WERI-Rb-1 (cell line): Measurements from ENCODE around the gene KIF21A.

ENCODE experiments used
- DNase-seq: peaks from one replicate; pipeline ENCODE4 v3.0.0-alpha.2; 2020
- H3K27ac ChIP-seq: fragments of 250-450 bp; sonication (Bioruptor Pico); 2 replicates; pipeline ENCODE4 v1.5.1; 2020; ENCODE audit warnings: mild to moderate bottlenecking, moderate library complexity
- H3K27me3 ChIP-seq: fragments of 250-450 bp; sonication (Bioruptor Pico); 2 replicates; pipeline ENCODE4 v1.5.1; 2021; ENCODE audit warnings: mild to moderate bottlenecking, low read depth, moderate library complexity; ENCODE audit not compliant: insufficient read depth, severe bottlenecking
- H3K36me3 ChIP-seq: fragments of 250-450 bp; sonication (Bioruptor Pico); 2 replicates; pipeline ENCODE4 v1.5.1; 2020; ENCODE audit warnings: mild to moderate bottlenecking, moderate library complexity
- H3K4me3 ChIP-seq: 2 replicates; pipeline ENCODE4 v1.5.1; 2011; ENCODE audit warnings: low read depth, mild to moderate bottlenecking, control low read depth, low read length
- H3K9me3 ChIP-seq: fragments of 250-450 bp; sonication (Bioruptor Pico); 2 replicates; pipeline ENCODE4 v1.5.1; 2021; ENCODE audit warnings: mild to moderate bottlenecking, moderate library complexity; ENCODE audit not compliant: severe bottlenecking
- CTCF ChIP-seq: IDR thresholded peaks from 2 replicates; pipeline ENCODE4 v1.5.1; 2011; ENCODE audit warnings: low read depth, mild to moderate bottlenecking, control low read depth, inconsistent platforms, low read length

The KIF21A gene

DNA sequence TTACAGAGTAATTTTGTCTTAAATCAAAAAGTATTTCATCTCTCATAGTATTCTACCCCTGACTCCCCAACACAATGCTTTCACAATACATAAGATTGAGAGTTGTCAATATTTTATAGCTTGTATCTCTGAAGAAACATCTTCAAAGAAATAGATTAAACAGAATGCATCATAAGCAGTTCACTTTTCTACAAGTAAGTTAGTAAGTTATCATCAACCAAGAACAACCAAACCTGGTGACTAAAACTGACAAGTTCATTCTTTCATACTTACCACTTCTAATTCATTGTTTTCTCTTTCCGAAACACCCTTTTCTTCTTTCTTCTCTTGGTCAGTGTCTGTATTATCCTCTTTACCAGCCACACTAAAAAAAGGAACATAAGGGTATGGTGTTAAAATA, 101.2 kb downstream of the KIF21A start:
- H3K36me3 ChIP-seq, result peaks cover 36% of the 10 kb centered on the region

GRCh38 chr12:39341179-39341578, 101.7 kb downstream of the KIF21A start:
- Histone ChIP-seq H3K36me3 (peaks cover 36% of the 10 kb centered on the region), H3K27me3 (no peaks in the 10 kb centered on the region), H3K9me3 (no peaks in the 10 kb centered on the region), H3K4me3 (no peak overlapping the region), H3K27ac (no peak overlapping the region)
- no peak for DNase-seq
- TF ChIP-seq CTCF, result no peak

More for the DNA sequence above, 101.2 kb downstream of the KIF21A start:
- H3K27me3 ChIP-seq, result no peaks in the 10 kb centered on the region
- H3K9me3 ChIP-seq, result no peaks in the 10 kb centered on the region
- H3K27ac ChIP-seq, result no peak overlapping the region
- no peak for DNase-seq
- TF ChIP-seq CTCF, result no peak
- H3K4me3 ChIP-seq, result no peak overlapping the region

GRCh38 chr12:39332661-39333175, 110.2 kb downstream of the KIF21A start:
- Histone ChIP-seq H3K9me3 (no peaks in the 10 kb centered on the region), H3K27ac (no peak overlapping the region), H3K4me3 (no peak overlapping the region), H3K36me3 (peaks cover 47% of the 10 kb centered on the region), H3K27me3 (no peaks in the 10 kb centered on the region)
- TF ChIP-seq CTCF, result no peak
- DNase-seq, result no peak

GRCh38 chr12:39331539-39332261, 111.2 kb downstream of the KIF21A start:
- DNase-seq, result no peak
- H3K27ac ChIP-seq, result no peak overlapping the region
- H3K9me3 ChIP-seq, result no peaks in the 10 kb centered on the region
- no peak overlapping the region for H3K4me3 ChIP-seq
- no peaks in the 10 kb centered on the region for H3K27me3 ChIP-seq
- no peak for TF ChIP-seq CTCF
- peaks cover 43% of the 10 kb centered on the region for H3K36me3 ChIP-seq

GRCh38 chr12:39329876-39330275, 113.0 kb downstream of the KIF21A start:
- TF ChIP-seq CTCF, result no peak
- H3K36me3 ChIP-seq, result peaks cover 37% of the 10 kb centered on the region
- DNase-seq, result no peak

DNA sequence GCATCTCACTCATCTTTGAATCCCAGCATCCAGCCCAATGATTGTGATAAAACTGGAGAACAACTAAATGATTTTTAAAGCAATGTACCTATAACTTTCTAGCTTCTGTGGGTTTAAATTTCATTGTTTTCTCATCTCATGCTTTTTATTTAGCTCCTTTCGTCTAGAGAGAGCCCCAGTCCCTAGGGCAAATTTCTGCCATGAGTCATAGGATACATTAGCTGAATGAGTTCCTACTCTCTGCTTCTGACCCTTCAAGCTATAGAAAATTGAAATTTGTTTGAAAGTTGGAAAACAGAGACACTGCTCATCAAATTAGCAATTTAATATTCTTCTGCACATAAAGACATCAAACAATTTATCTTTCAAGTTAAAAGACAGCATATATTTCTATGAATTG, 113.9 kb downstream of the KIF21A start:
- no peak overlapping the region for H3K4me3 ChIP-seq
- no peaks in the 10 kb centered on the region for H3K9me3 ChIP-seq
- no peak for TF ChIP-seq CTCF
- H3K27me3 ChIP-seq, result no peaks in the 10 kb centered on the region
- peaks cover 37% of the 10 kb centered on the region for H3K36me3 ChIP-seq
- no peak for DNase-seq
- H3K27ac ChIP-seq, result no peak overlapping the region

More at GRCh38 chr12:39329876-39330275, 113.0 kb downstream of the KIF21A start:
- H3K4me3 ChIP-seq, result no peak overlapping the region
- no peaks in the 10 kb centered on the region for H3K27me3 ChIP-seq
- H3K27ac ChIP-seq, result no peak overlapping the region
- no peaks in the 10 kb centered on the region for H3K9me3 ChIP-seq
